A549 treated with GW870086 at 1 μM for 4 hours (cell line): Measurements from ENCODE around the gene SEC61A2. TPM values are rescaled to one million over a fixed set of nuclear protein-coding genes. Genes with fewer than 3 reads are reported as not detected.

ENCODE experiments used
- total RNA-seq: library from RNA; stranded (reverse); fragments of 200-300 nt; extraction: Qiagen RNA extraction; gene quantifications from 5 replicates; pipeline ENCODE4 v1.2.3, GENCODE V29; 2022; ENCODE audit warnings: low read depth

Gene SEC61A2
- 12.2 to 13.6 TPM (median 12.7 TPM) in 5 replicates for total RNA-seq

DNA sequence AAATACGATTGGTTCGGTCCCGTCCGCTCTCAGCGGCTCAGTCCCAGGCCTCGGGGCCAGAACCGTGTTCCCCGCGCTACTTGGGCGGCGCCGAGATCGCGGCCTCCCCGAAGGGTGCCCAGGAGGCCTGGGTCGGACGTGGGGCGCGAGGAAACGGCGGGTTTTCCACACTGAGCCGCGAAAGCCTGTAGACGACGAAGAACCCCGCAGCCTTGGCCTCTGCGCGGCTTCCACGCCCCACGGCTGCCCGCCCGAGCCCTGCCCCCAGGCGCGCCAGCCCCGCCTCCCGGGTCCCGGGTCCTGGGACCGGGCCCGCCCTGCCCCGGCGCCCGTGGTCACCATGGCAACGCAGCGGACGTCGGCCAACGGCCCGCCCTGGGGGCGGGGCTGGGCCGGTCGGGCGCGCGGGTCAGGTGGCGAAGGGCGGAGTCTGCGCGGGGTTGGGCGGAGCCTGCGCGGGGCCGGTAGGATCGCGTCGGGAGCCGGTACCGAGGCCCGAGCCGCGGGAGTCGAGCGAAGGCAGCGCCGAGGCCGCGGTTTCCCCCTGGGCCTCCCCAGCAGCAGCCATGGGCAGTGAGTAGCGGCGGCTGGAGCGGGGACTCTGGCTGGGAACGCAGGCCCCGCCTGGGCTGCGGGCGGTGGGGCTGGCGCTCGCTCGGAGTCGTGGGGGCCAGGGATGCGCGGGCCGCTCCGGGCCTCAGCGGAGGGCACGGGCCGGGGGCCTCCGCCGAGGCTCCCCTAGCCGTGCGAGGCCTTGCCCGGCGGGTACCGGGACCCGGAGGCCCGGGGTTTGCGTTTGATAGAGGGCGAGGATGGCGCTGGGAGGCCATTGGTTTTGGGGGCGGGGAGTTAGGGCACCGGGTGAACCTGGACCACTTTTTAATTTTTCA is at the start of gene SEC61A2:
Gene SEC61A2, plus strand, starts transcription at position 456 of the 890 bp plus-strand sequence. Its CDS starts 111 bp downstream, at position 567.

DNA sequence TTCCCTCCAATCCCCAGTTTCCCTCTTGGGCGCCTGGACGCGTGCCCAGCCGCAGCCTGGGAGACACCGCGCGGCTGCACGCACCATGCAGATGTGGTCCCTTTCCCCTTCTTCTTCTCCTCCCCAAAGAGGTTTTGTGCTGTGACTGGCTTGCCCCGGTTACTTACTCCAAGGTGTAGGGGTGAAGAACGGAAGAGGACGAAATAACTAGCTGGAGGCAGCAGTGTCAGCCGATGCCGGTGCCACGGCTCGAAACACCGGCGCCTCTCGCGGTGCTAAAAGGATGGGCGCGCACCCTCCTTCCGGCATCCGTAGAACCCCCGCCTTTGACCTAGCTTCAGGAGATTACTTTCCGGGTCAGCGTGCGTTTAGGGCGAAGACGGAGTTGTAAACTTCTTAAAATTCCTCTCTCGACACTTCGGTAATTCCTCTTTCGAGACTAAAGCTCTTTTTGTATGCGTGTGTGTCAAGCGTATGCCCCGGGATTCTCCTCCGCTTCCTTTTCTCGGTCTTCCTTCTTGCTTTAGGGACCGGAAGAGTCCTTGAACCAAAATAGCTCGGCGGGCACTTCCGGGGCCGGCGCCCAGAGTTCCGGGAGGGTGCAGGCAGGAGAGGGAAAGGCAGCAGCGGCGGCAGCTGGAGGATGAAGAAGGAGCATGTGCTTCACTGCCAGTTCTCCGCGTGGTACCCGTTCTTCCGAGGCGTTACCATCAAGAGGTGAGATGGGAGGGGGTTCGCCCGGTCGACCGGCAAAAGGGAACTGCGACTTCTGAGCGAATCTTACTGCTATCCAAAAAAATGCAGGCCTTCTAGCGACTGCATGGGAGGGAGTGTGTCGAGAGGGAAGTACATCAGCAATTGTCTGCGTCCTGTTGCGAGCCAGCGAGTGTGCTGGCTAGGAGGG is 66.4 kb downstream of the SEC61A2 start, which contains the start of the genes CDC123 and NUDT5:
Gene CDC123, plus strand, starts transcription at position 586 of the 904 bp plus-strand sequence. Its CDS starts 58 bp downstream, at position 644.
Gene NUDT5, minus strand, starts transcription at position 289 of the 904 bp plus-strand sequence. CDS start 9,600 bp downstream, outside the sequence.

Other genes with a start within 250 kb of the SEC61A2 start
- 12.6 to 15.0 TPM (median 14.4 TPM) in 5 replicates for gene UPF2, start 86.9 kb upstream of the SEC61A2 start, total RNA-seq
- gene DHTKD1, start 60.7 kb upstream of the SEC61A2 start, total RNA-seq = 7.5 to 9.6 TPM (median 9.0 TPM) in 5 replicates
- 128 to 160 TPM (median 144 TPM) in 5 replicates for gene NUDT5, start 66.2 kb downstream of the SEC61A2 start, total RNA-seq
- 127 to 180 TPM (median 131 TPM) in 5 replicates for gene CDC123, start 66.5 kb downstream of the SEC61A2 start, total RNA-seq
- 6.1 to 7.9 TPM (median 6.9 TPM) in 5 replicates for gene CAMK1D, start 219.9 kb downstream of the SEC61A2 start, total RNA-seq